HUDEP-2 (cell line): ENCODE data around the gene MTG2.

ENCODE experiments used
- DNase-seq, 76 experiments: peaks; one replicate each; lab custom pipeline; 2025; ENCODE audit not compliant: unreplicated experiment in 76 of 76; lab: John Stamatoyannopoulos, UW

Gene MTG2

GRCh38 chr20:62182469-62183425 lies at the start of gene MTG2:
TSS of gene MTG2 (plus strand) at chr20:62183028. CDS start at chr20:62193421, 10,393 bp downstream.
- peak in 74 of 76 experiments; percentile 47 to 98 (median 88) for DNase-seq

- no peak for DNase-seq
Measured at GRCh38 chr20:62133051-62133845, 49.6 kb upstream of the MTG2 start.

DNA sequence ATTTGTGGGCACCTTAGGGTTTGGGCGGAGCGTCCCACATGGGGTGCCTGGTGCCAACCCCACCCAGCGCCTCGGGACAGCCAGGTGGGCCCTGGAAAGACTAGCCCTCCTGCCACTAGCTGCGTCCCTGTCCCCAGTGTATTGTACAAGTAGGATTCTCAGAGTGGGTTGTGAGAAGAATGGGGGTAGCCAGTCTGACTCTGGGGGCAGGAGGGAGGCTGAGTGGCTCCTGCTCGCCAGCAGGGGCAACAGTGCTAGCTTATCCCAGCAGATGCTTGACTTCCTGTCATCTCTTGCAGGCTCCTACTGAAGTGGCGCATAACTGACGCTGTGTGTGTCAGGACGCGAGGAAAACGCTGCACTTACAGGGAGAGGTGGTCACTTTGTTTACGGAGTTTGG lies 49.0 kb upstream of the MTG2 start:
- no peak for DNase-seq

GRCh38 chr20:62134735-62135231 lies 48.0 kb upstream of the MTG2 start:
- DNase-seq = no peak

- no peak for DNase-seq
Measured at GRCh38 chr20:62135573-62136266, 47.1 kb upstream of the MTG2 start.

GRCh38 chr20:62136283-62137091 lies 46.3 kb upstream of the MTG2 start:
- DNase-seq = peak in 57 of 76 experiments; percentile 8 to 69 (median 41)

GRCh38 chr20:62137092-62137384 lies 45.8 kb upstream of the MTG2 start:
- DNase-seq = no peak

GRCh38 chr20:62137478-62138203 lies 45.2 kb upstream of the MTG2 start:
- no peak for DNase-seq

GRCh38 chr20:62138204-62138543 lies 44.7 kb upstream of the MTG2 start:
- no peak for DNase-seq

- no peak for DNase-seq
Measured at GRCh38 chr20:62138912-62139311, 43.9 kb upstream of the MTG2 start.

DNA sequence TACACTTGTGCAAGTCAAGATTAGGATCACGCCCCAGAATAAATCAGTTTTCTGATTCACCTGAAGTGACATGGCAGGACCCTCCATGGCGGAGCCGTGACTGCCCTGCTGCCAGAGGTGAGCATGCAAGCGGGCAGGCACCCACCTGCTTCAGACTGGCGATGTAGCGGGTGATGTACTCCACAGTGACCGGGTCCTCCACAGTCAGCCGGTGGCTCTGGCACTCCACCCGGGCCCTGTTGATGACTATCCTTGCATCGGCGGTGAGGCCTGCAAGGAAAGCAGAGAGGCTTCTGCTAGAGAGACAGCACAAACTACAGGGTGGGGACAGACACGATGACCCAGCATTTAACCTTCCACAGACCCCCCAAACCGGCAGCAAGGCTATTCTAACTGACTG lies 43.2 kb upstream of the MTG2 start:
- no peak for DNase-seq

DNA sequence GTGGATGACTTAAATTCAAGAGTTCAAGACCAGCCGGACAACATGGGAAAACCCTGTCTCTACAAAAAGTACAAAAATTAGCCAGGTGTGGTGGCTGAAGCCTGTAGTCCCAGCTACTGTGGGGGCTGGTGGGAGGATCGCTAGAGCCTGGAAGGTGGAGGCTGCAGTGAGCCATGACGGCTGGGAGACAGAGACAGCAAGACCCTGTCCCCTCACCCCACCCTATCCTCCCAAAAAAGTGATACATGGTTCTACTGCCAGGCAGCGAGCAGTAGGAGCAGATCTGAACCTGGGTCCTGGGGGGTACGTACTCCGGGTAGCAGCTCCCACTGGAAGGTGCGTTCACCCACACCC lies 41.8 kb upstream of the MTG2 start:
- DNase-seq = no peak

GRCh38 chr20:62141397-62142251 lies 41.2 kb upstream of the MTG2 start:
- DNase-seq = peak in 3 of 76 experiments; percentile 11 to 36 (median 13)

GRCh38 chr20:62142252-62143080 lies 40.4 kb upstream of the MTG2 start:
- DNase-seq = peak in 2 of 76 experiments; percentile 23 to 36

- DNase-seq = peak in 71 of 76 experiments; percentile 16 to 85 (median 67)
Measured at GRCh38 chr20:62143081-62143956, 39.5 kb upstream of the MTG2 start, which contains the start of the genes PSMA7 and SS18L1. TSS of gene PSMA7 (minus strand) at chr20:62143394. CDS start at chr20:62143303, 91 bp downstream. TSS of gene SS18L1 (plus strand) at chr20:62143769. CDS start at chr20:62143821, 52 bp downstream.

GRCh38 chr20:62143957-62144825 lies 38.6 kb upstream of the MTG2 start:
- DNase-seq = peak in 52 of 76 experiments; percentile 2 to 70 (median 41)
